Choroid plexus epithelial cell (primary cell): ENCODE data around the gene DDN.
A peak's percentile ranks its signal among the peaks of the same experiment; 100 is the strongest.

ENCODE experiments used
- DNase-seq: peaks from one replicate; pipeline ENCODE4 v3.0.0-alpha.2; 2010; ENCODE audit warnings: low read depth
- H3K4me3 ChIP-seq: 2 replicates; pipeline ENCODE4 v1.5.1; 2011; ENCODE audit warnings: low read depth, mild to moderate bottlenecking, control low read depth, low read length, moderate library complexity
- TF ChIP-seq, protein P1 (sequence below): conservative IDR thresholded peaks from 2 replicates; pipeline ENCODE4 v1.5.1; 2011; ENCODE audit warnings: low read depth, mild to moderate bottlenecking, control low read depth, inconsistent platforms, low read length, moderate library complexity

DDN gene

DNA sequence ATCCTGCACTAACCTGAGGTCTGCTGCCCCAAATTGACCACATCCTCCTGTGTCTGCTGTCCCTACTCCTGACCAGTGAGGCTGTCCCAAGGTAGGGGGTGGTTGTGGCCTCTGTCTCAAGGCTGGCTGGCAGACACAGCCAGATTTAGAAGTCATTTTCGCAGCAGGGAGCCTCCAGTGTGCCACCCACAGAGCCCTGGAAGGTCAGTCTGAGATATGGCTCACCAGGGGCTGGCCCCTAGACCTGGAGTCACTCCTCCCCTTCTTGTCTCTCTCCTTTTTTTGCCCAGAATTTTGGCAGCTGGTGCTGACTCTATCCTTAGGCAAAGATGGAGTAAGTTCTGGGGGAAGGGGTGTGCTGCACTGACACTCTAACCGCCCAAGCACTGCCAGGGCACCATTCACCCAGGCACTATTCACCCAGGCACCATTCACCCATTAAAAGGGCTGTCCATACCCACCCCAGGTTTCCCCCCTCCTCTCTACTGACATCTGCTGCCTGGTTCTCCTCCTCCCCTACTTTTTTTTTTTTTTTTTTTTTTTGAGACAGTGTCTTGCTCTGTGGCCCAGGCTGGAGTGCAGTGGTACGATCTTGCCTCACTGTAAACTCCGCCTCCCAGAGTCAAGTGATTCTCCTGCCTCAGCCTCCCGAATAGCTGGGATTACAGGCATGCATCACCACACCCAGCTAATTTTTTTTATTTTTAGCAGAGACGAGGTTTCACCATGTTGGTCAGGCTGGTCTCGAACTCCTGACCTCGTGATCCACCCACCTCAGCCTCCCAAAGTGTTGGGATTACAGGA is 7.7 kb downstream of the DDN start:
- H3K4me3 ChIP-seq = no peak overlapping the region
- TF ChIP-seq, protein P1, sequence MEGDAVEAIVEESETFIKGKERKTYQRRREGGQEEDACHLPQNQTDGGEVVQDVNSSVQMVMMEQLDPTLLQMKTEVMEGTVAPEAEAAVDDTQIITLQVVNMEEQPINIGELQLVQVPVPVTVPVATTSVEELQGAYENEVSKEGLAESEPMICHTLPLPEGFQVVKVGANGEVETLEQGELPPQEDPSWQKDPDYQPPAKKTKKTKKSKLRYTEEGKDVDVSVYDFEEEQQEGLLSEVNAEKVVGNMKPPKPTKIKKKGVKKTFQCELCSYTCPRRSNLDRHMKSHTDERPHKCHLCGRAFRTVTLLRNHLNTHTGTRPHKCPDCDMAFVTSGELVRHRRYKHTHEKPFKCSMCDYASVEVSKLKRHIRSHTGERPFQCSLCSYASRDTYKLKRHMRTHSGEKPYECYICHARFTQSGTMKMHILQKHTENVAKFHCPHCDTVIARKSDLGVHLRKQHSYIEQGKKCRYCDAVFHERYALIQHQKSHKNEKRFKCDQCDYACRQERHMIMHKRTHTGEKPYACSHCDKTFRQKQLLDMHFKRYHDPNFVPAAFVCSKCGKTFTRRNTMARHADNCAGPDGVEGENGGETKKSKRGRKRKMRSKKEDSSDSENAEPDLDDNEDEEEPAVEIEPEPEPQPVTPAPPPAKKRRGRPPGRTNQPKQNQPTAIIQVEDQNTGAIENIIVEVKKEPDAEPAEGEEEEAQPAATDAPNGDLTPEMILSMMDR = peak; percentile 7
- no peak for DNase-seq

DNA sequence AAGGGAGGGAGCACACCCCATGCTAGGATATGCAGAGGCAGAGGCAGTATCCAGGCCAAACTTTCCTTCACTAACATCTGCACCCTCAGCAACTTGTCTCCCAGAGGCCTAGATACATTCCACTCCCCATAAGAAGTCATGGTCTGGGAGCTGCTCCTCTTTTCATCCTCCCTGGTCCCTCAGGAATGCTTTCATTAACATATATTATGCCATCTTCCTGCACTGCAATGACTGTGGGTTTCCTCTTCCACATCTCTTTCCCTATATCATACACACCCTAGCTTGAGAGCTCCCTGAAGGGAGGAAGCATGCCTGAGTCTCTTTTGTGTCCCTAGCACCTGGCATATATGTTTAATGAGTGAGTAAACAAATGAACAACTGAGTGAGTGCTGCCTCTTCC is 8.6 kb downstream of the DDN start:
- TF ChIP-seq, protein P1 = no peak
- H3K4me3 ChIP-seq = no peak overlapping the region
- no peak for DNase-seq

DNA sequence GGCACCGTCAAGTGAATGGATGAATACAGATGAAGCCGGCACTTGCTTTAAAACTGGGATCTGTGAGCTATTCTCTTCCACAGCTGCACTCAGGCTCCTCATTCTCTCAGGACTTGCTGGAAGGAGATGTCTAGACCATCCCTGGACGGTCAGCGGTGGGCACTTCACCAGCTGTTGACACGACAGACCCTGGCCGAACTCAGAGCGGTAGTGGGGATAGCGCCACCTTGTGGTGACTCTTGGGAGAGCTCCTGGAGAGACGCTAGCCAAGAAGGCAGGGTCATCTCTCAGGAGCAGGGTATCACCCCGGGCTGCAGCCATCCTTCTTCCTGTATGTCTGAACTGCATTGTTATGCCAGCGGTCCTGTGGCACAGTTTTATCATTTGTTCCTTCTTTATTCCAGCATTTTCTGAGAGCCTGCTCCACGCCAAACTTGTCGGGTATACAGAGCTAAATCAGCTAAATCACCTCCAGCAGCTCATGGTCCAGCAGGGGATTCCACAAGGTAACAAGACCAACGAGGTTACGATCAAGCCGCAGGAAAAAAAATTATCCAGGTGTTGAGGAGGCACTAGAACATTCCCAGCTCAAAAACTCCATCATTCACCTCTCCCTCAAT is 11.0 kb downstream of the DDN start:
- peak; percentile 52 for DNase-seq
- no peak overlapping the region for H3K4me3 ChIP-seq
- TF ChIP-seq, protein P1 = peak; percentile 87

DNA sequence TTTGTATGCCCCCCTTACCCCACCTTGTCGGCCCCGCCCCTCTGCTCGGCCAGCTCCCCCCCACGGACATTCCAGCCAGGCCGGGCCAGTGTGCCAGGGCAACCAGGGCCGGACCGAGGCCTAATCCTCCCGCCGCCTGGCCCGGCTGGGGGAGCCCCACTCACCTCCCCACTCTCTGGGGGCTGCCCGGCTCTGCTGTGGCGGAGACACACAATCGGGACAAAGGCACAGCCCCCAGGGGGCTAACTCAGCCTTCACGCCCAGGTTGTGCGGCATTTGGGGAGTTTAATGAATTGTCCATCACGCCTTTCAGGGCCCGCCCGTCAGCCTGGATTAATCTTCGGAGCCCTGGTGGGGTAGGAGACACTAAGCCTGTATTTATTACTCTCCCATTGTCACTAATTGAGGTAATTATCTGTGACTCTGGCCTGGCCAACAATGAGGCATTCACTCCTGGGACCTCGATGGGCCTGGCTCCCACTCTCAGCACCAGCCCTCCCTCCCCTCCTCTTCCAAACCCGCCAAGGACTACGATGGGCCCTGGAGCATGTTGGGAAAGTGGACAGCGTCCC is 12.4 kb downstream of the DDN start:
- DNase-seq = no peak
- no peak overlapping the region for H3K4me3 ChIP-seq
- TF ChIP-seq, protein P1 = no peak

DNA sequence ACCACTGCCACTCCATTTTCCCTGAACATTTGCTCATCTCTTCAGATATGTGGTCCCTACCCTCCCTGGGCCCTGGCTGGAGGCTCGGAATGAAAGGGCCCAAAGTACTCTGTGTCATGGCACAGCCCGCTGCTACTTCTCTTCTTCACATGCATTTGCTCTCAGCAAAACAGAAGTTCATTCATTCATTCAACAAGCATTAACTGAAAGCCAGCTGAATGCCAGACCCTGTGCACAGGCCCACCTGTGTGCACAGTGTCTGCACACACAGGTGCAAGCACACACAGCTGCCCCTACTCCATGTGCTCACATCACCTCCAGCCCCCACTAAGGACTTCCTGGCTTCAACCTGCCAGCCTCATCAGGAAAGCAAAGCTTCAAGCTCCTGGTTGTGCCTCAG is 13.3 kb downstream of the DDN start:
- no peak for DNase-seq
- TF ChIP-seq, protein P1 = no peak
- no peak overlapping the region for H3K4me3 ChIP-seq

DNA sequence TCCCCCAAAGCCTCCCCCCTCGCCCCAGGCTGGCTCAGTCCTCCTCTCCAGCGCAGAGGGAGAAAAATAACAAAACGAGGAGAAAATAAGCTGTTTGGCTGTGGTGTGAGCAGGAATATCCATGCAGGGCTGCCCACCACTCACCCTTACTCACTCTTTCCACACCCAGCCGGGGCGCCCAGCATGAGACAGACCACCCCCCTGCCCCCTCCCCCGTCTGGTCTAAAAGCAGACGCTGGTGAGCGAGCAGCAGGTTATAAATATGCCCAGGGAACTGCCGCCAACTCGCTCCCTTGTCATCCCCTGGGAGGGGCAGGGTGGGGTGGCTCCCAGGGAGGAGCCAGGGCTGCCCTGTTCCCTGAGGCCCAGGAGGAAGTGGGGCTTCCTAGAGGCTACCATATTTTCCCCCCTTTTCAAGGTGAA is 13.7 kb downstream of the DDN start:
- TF ChIP-seq, protein P1 = no peak
- DNase-seq = no peak
- H3K4me3 ChIP-seq = no peak overlapping the region
